Left cardiac atrium (tissue), 4 donors: Measurements from ENCODE around the gene PNPLA6. TPM values are rescaled to one million over a fixed set of nuclear protein-coding genes. Genes with fewer than 3 reads are reported as not detected.
A peak's percentile ranks its signal among the peaks of the same experiment; 100 is the strongest.

ENCODE experiments used
- ATAC-seq, 2 donors: fragments of 200-7000 bp; cut with Tn5 transposase; one replicate each; pipeline ENCODE4 v1.9.1; 2020; ENCODE audit warnings: mild to moderate bottlenecking in 2 of 2, moderate library complexity in 2 of 2
- DNase-seq: peaks from one replicate; pipeline ENCODE4 v3.0.0-alpha.2; 2020
- intact Hi-C, 2 donors: fragments of 100-400 bp; cut with DNase I; formaldehyde crosslinking; loops; one replicate each; pipeline versions ENCODE4 v1.14.1 to v1.15.1; 2022 to 2023
- total RNA-seq, 2 donors: library from RNA; stranded (reverse); fragmentation: NEBNext Ultra II Directional; extraction: Animal tissue kit (Norgen Biotek cat#: 25700); gene quantifications; one replicate each; pipeline ENCODE4 v1.2.1, GENCODE V29; 2021
- donor health status: DM: no; HTN: yes; CAD: no.
- donor health status: DM: no; HTN: yes; CAD: no; lungs with severe emphysema.
- donor health status: DM: yes; HTN: yes; CAD: no.
- donor health status: Dilated cardiomyopathy.

Gene PNPLA6
- total RNA-seq, 2 donors from 2014 or later: 59.2 to 61.7 TPM

- ATAC-seq (no peak), DNase-seq (no peak)
- intact Hi-C loops: no loop called here
These were observed 21.5 kb upstream of the PNPLA6 start for GRCh38 chr19:7513809-7514642.

- intact Hi-C loops: no loop called here
- ATAC-seq (peak; percentile 32 to 67), DNase-seq (peak; percentile 54)
These were observed 20.3 kb upstream of the PNPLA6 start for GRCh38 chr19:7515110-7515644.

- ATAC-seq (peak; percentile 93), DNase-seq (peak; percentile 86)
- intact Hi-C loops: no loop called here
These were observed 19.8 kb upstream of the PNPLA6 start, which contains the start of gene ZNF358 for GRCh38 chr19:7515645-7516151. Gene ZNF358 (plus strand): TSS chr19:7516103. CDS start chr19:7519243, 3,140 bp downstream.

GRCh38 chr19:7516333-7516732 lies 19.2 kb upstream of the PNPLA6 start:
- intact Hi-C loops: no loop called here
- no peak for ATAC-seq
- DNase-seq: no peak

- no peak for ATAC-seq
- no peak for DNase-seq
- intact Hi-C loops: no loop called here
These were observed 18.6 kb upstream of the PNPLA6 start for GRCh38 chr19:7516878-7517277.

- intact Hi-C loops: loop anchor here in 1 of 2 donors (10.0 kb wide), 1 partner anchor 125 kb away; no protein-coding TSS in a partner anchor
- DNase-seq (no peak), ATAC-seq (no peak)
These were observed 16.0 kb upstream of the PNPLA6 start for GRCh38 chr19:7519361-7520130.

- intact Hi-C loops: loop anchor here in 1 of 2 donors (10.0 kb wide), 1 partner anchor 126 kb away; no protein-coding TSS in a partner anchor
- no peak for ATAC-seq
- DNase-seq: no peak
These were observed 15.1 kb upstream of the PNPLA6 start for GRCh38 chr19:7520131-7521051.

- intact Hi-C loops: loop anchor here in 1 of 2 donors (10.0 kb wide), 1 partner anchor 127 kb away; no protein-coding TSS in a partner anchor
- DNase-seq (no peak), ATAC-seq (no peak)
These were observed 13.9 kb upstream of the PNPLA6 start for GRCh38 chr19:7521551-7522071.

- DNase-seq: peak; percentile 100
- ATAC-seq: peak; percentile 92 to 95
- intact Hi-C loops: loop anchor here in 1 of 2 donors (10.0 kb wide), 1 partner anchor 127 kb away; no protein-coding TSS in a partner anchor
These were observed 13.2 kb upstream of the PNPLA6 start, which contains the start of gene MCOLN1 for GRCh38 chr19:7522072-7522922. Gene MCOLN1 (plus strand): TSS chr19:7522624. CDS start chr19:7522751, 127 bp downstream.

GRCh38 chr19:7522923-7523667 lies 12.4 kb upstream of the PNPLA6 start:
- peak in 1 of 2 donors; percentile 9 for ATAC-seq
- intact Hi-C loops: loop anchor here in 1 of 2 donors (10.0 kb wide), 1 partner anchor 128 kb away; no protein-coding TSS in a partner anchor
- no peak for DNase-seq

- intact Hi-C loops: loop anchor here in 1 of 2 donors (10.0 kb wide), 1 partner anchor 130 kb away; no protein-coding TSS in a partner anchor
- ATAC-seq (no peak), DNase-seq (no peak)
These were observed 11.0 kb upstream of the PNPLA6 start for GRCh38 chr19:7524523-7524922.

- ATAC-seq (no peak), DNase-seq (no peak)
- intact Hi-C loops: loop anchor here in 1 of 2 donors (10.0 kb wide), 1 partner anchor 130 kb away; no protein-coding TSS in a partner anchor
These were observed 10.4 kb upstream of the PNPLA6 start for GRCh38 chr19:7524992-7525739.

GRCh38 chr19:7526059-7526929 lies 9.2 kb upstream of the PNPLA6 start:
- DNase-seq: no peak
- intact Hi-C loops: loop anchor here in 1 of 2 donors (10.0 kb wide), 1 partner anchor 131 kb away; no protein-coding TSS in a partner anchor

GRCh38 chr19:7527516-7528191 lies 7.9 kb upstream of the PNPLA6 start:
- intact Hi-C loops: loop anchor here in 1 of 2 donors (10.0 kb wide), 1 partner anchor 133 kb away; no protein-coding TSS in a partner anchor
- DNase-seq (no peak), ATAC-seq (peak in 1 of 2 donors; percentile 27)

More at GRCh38 chr19:7526059-7526929, 9.2 kb upstream of the PNPLA6 start:
- ATAC-seq: no peak
